Hair follicle dermal papilla cell (primary cell): ENCODE results near the gene FGF14. TPM values are rescaled to one million over a fixed set of nuclear protein-coding genes. Genes with fewer than 3 reads are reported as not detected.

Source experiments
- small RNA-seq: library from RNA; depleted of rRNA; stranded (forward); fragments of <200 nt; gene quantifications from one replicate; pipeline ENCODE3, GENCODE V24; 2012
- total RNA-seq: library from RNA; depleted of rRNA; stranded (reverse); fragments of >200 nt; gene quantifications from 2 replicates; pipeline ENCODE4 v1.2.3, GENCODE V29; 2012

FGF14 gene
- under 0.01 and 0.32 TPM in 2 replicates for total RNA-seq

GRCh38 chr13:102401766-102402165 lies at the start of gene FGF14:
FGF14 (minus strand) TSS chr13:102402048.

Small RNA genes within 50 kb of the gene (small RNA-seq; reads per million reads assigned to genes)
- gene MIR2681 (not detected), gene MIR4705 (not detected), gene RNU1-24P (not detected), gene RNY1P2 (not detected), gene RPL39P29 (not detected)

Other genes with a start within 250 kb of the FGF14 start
- 55.7 and 72.2 TPM in 2 replicates for gene TPP2, start 194.9 kb upstream of the FGF14 start, total RNA-seq